HCT116 (cell line): ENCODE results near the gene SERINC1. TPM values are rescaled to one million over a fixed set of nuclear protein-coding genes. Genes with fewer than 3 reads are reported as not detected.

ENCODE experiments used
- ATAC-seq: fragments of 200-7000 bp; cut with Tn5 transposase; 2 replicates; pipeline ENCODE4 v1.9.1; 2020; ENCODE audit warnings: mild to moderate bottlenecking, moderate library complexity
- BruUV-seq: library from RNA; stranded (reverse); fragments of 400-500 nt; replicated peaks from 2 replicates; lab custom pipeline; 2021; lab: Mats Ljungman, UMichigan
- CTCF ChIA-PET: fragments of 300-600 bp; sonication (Branson Sonifier 250); formaldehyde crosslinking; loops from one replicate; lab custom pipeline; 2021; ENCODE audit warnings: antibody characterized with exemption; lab: Charles Lee
- POLR2A ChIA-PET: fragments of 300-600, 350-600 bp; sonication (Branson Sonifier 250); formaldehyde crosslinking; loops from one replicate; lab custom pipeline; 2021; ENCODE audit warnings: antibody characterized with exemption; lab: Charles Lee
- RAD21 ChIA-PET, 2 experiments: fragments of 300-600 bp; sonication (Branson Sonifier 250); formaldehyde crosslinking; loops; one replicate each; lab custom pipeline; 2023; ENCODE audit warnings: low total read pairs in 2 of 2; ENCODE audit not compliant: uncharacterized antibody in 2 of 2, unreplicated experiment in 2 of 2, low non-redundant PET in 1 of 2; lab: Charles Lee
- DNase-seq: peaks from one replicate; pipeline ENCODE4 v3.0.0-alpha.2; 2010; ENCODE audit warnings: low read depth, low spot score
- H2AFZ ChIP-seq: fragments of 200-600 bp; shearing (Covaris generic), sonication (generic); 2 replicates; pipeline ENCODE4 v1.6.1; 2017; ENCODE audit warnings: low read depth, mixed run types, mixed read lengths, antibody characterized with exemption, low read length; ENCODE audit not compliant: poor library complexity, severe bottlenecking
- H3K27ac ChIP-seq: 2 replicates; pipeline ENCODE4 v1.5.1; 2012; ENCODE audit warnings: low read depth, low read length
- H3K27me3 ChIP-seq: fragments of 200-600 bp; sonication (generic); 2 replicates; pipeline ENCODE4 v1.6.1; 2016; ENCODE audit warnings: mixed run types, low read length, mixed read lengths; ENCODE audit not compliant: insufficient read depth
- H3K36me3 ChIP-seq, 2 experiments: fragments of 200-500 bp in 1 of 2; fragments of 200-600 bp in 1 of 2; sonication (Bioruptor generic) in 1 of 2; sonication (generic) in 1 of 2; 2 replicates each; pipeline versions ENCODE4 v1.5.1 to v1.6.1; 2014 to 2016; ENCODE audit warnings: low read length in 2 of 2, inconsistent platforms in 1 of 2, mixed read lengths in 1 of 2, mixed run types in 1 of 2; ENCODE audit not compliant: insufficient read depth in 2 of 2, control insufficient read depth in 1 of 2
- H3K4me1 ChIP-seq, 2 experiments: fragments of 200-600 bp in 1 of 2; sonication (generic) in 1 of 2; 2 replicates each; pipeline versions ENCODE4 v1.5.1 to v1.6.1; 2012 to 2017; ENCODE audit warnings: low read length in 2 of 2, inconsistent platforms in 1 of 2, mild to moderate bottlenecking in 1 of 2, mixed read lengths in 1 of 2, mixed run types in 1 of 2, moderate library complexity in 1 of 2; ENCODE audit not compliant: insufficient read depth in 2 of 2, control insufficient read depth in 1 of 2
- H3K4me2 ChIP-seq: fragments of 200-600 bp; sonication (generic); 2 replicates; pipeline ENCODE4 v1.6.1; 2017; ENCODE audit warnings: mixed run types, low read length, mixed read lengths
- H3K4me3 ChIP-seq, 2 experiments: fragments of 200-600 bp in 1 of 2; sonication (generic) in 1 of 2; replicated peaks in 1 of 2; 2 replicates each; pipeline ENCODE4 v1.5.1; 2011 to 2016; ENCODE audit warnings: low read length in 2 of 2, control low read depth in 1 of 2, low read depth in 1 of 2, mild to moderate bottlenecking in 1 of 2, mixed read lengths in 1 of 2, mixed run types in 1 of 2
- H3K79me2 ChIP-seq: fragments of 200-600 bp; sonication (generic); 2 replicates; pipeline ENCODE4 v1.6.1; 2017; ENCODE audit warnings: mild to moderate bottlenecking, mixed run types, low read length, moderate library complexity, mixed read lengths; ENCODE audit not compliant: insufficient read depth
- H3K9ac ChIP-seq: fragments of 200-600 bp; sonication (generic); 2 replicates; pipeline ENCODE4 v1.6.1; 2016; ENCODE audit warnings: low read length, mixed read lengths
- H3K9me2 ChIP-seq: fragments of 200-600 bp; sonication (generic), shearing (Covaris generic); 2 replicates; pipeline ENCODE4 v1.6.1; 2017; ENCODE audit warnings: mixed run types, mild to moderate bottlenecking, moderate library complexity; ENCODE audit not compliant: insufficient read depth
- H3K9me3 ChIP-seq, 2 experiments: fragments of 200-500 bp in 1 of 2; fragments of 200-600 bp in 1 of 2; sonication (Bioruptor generic) in 1 of 2; sonication (generic) in 1 of 2; 2 replicates each; pipeline ENCODE4 v1.6.1; 2014 to 2017; ENCODE audit warnings: low read length in 2 of 2, mixed read lengths in 2 of 2, inconsistent platforms in 1 of 2, low read depth in 1 of 2, mild to moderate bottlenecking in 1 of 2, mixed run types in 1 of 2, moderate library complexity in 1 of 2; ENCODE audit not compliant: control insufficient read depth in 1 of 2, insufficient read depth in 1 of 2
- H4K20me1 ChIP-seq: fragments of 200-600 bp; sonication (generic), shearing (Covaris generic); 2 replicates; pipeline ENCODE4 v1.6.1; 2017; ENCODE audit warnings: mixed run types, mild to moderate bottlenecking, moderate library complexity; ENCODE audit not compliant: insufficient read depth
- CBX3 ChIP-seq: IDR thresholded peaks from 2 replicates; pipeline ENCODE4 v1.6.1; 2012; ENCODE audit warnings: low read depth
- CEBPB ChIP-seq: IDR thresholded peaks from 2 replicates; pipeline ENCODE4 v1.6.1; 2012; ENCODE audit warnings: low read depth
- CTCF ChIP-seq, 3 experiments: fragments of 200-600 bp in 1 of 3; sonication (generic) in 1 of 3; IDR thresholded peaks in 2 of 3; conservative IDR thresholded peaks in 1 of 3; 2 replicates each; pipeline ENCODE4 v1.5.1; 2012 to 2017; ENCODE audit warnings: low read depth in 2 of 3, low read length in 2 of 3, antibody characterized with exemption in 1 of 3, borderline replicate concordance in 1 of 3, control low read depth in 1 of 3, mild to moderate bottlenecking in 1 of 3, mixed read lengths in 1 of 3, mixed run types in 1 of 3, moderate library complexity in 1 of 3; ENCODE audit not compliant: insufficient read depth in 1 of 3
- EGR1 ChIP-seq: IDR thresholded peaks from 2 replicates; pipeline ENCODE4 v1.6.1; 2012; ENCODE audit warnings: low read depth
- ELF1 ChIP-seq: IDR thresholded peaks from 2 replicates; pipeline ENCODE4 v1.6.1; 2012; ENCODE audit warnings: low read depth, borderline replicate concordance
- EZH2 ChIP-seq: fragments of 200-600 bp; sonication (generic); IDR thresholded peaks from 2 replicates; pipeline ENCODE4 v1.6.1; 2017; ENCODE audit warnings: antibody characterized with exemption, mixed run types
- EZH2phosphoT487 ChIP-seq: fragments of 200-600 bp; IDR thresholded peaks from 2 replicates; pipeline ENCODE4 v1.6.1; 2018; ENCODE audit warnings: antibody characterized with exemption, borderline replicate concordance
- JUND ChIP-seq: IDR thresholded peaks from 2 replicates; pipeline ENCODE4 v1.6.1; 2012
- POLR2A ChIP-seq: IDR thresholded peaks from 2 replicates; pipeline ENCODE4 v1.7.0; 2011; ENCODE audit warnings: borderline replicate concordance; ENCODE audit not compliant: insufficient read depth, insufficient read length; ENCODE audit errors: extremely low read depth
- POLR2AphosphoS5 ChIP-seq: IDR thresholded peaks from 2 replicates; pipeline ENCODE4 v1.6.1; 2011; ENCODE audit warnings: mild to moderate bottlenecking, low read depth, low read length, moderate library complexity
- SRF ChIP-seq: IDR thresholded peaks from 2 replicates; pipeline ENCODE4 v1.6.1; 2012; ENCODE audit warnings: low read depth
- YY1 ChIP-seq: IDR thresholded peaks from 2 replicates; pipeline ENCODE4 v1.6.1; 2011; ENCODE audit warnings: low read length, low read depth, moderate library complexity, mild to moderate bottlenecking; ENCODE audit not compliant: insufficient replicate concordance; ENCODE audit errors: extremely low read depth
- ZFX ChIP-seq: fragments of 450-650 bp; IDR thresholded peaks from 2 replicates; pipeline ENCODE4 v1.6.1; 2017
- ZNF274 ChIP-seq: fragments of 200-500 bp; sonication (Bioruptor generic); IDR thresholded peaks from 2 replicates; pipeline ENCODE4 v1.6.1; 2014; ENCODE audit warnings: mild to moderate bottlenecking, low read depth, low read length, inconsistent platforms
- intact Hi-C: fragments of 100-400 bp; cut with micrococcal nuclease; formaldehyde crosslinking; loops from 2 replicates; pipeline ENCODE4 v1.10.0; 2022
- total RNA-seq: library from RNA; stranded (reverse); gene quantifications from one replicate; pipeline ENCODE4 v1.2.1, GENCODE V29; 2021; ENCODE audit not compliant: unreplicated experiment
- TF ChIP-seq, protein P1 (sequence below): IDR thresholded peaks from 2 replicates; pipeline ENCODE4 v1.6.1; 2012; ENCODE audit warnings: low read depth
- TF ChIP-seq, protein P2 (sequence below): IDR thresholded peaks from 2 replicates; pipeline ENCODE4 v1.6.1; 2012
- TF ChIP-seq, protein P3 (sequence below): IDR thresholded peaks from 2 replicates; pipeline ENCODE4 v1.6.1; 2011; ENCODE audit warnings: mild to moderate bottlenecking, low read length, moderate library complexity; ENCODE audit not compliant: insufficient replicate concordance; ENCODE audit errors: extremely low read depth

SERINC1 gene
- total RNA-seq, 1 experiment from 2014 or later: 45.2 TPM

GRCh38 chr6:122406187-122406586 lies 65.4 kb downstream of the SERINC1 start:
- DNase-seq (no peak), ATAC-seq (no peak)
- Histone ChIP-seq H3K4me3 (no peak overlapping the region), H2AFZ (no peak overlapping the region), H4K20me1 (peaks cover 8% of the 10 kb centered on the region; the same call in 1 of the 2 replicates), H3K79me2 (peaks cover 100% of the 10 kb centered on the region), H3K4me1 (peaks cover 0 to 2% of the 10 kb centered on the region in 2 experiments; a peak in 1 of 4 replicates), H3K9me2 (no peaks in the 10 kb centered on the region), H3K27me3 (no peaks in the 10 kb centered on the region), H3K4me2 (no peak overlapping the region), H3K27ac (no peak overlapping the region), H3K9me3 (no peaks in the 10 kb centered on the region), H3K36me3 (no peaks in the 10 kb centered on the region), H3K9ac (no peak overlapping the region)
- RAD21 ChIA-PET: no interaction called here
- no TSS peak for BruUV-seq
- TF ChIP-seq CTCF (IDR thresholded peaks at IDR 0.05 in 2 of 3, conservative IDR thresholded peaks at IDR 0.05 in 1 of 3; ENCODE audit: borderline replicate concordance in 1 of 3, insufficient read depth in 1 of 3, low read depth in 2 of 3, low read length in 2 of 3) (no peak), EZH2 (no peak), ZFX (no peak), ELF1 (no peak), CBX3 (no peak), EZH2phosphoT487 (no peak), POLR2A (no peak), YY1 (no peak), POLR2AphosphoS5 (no peak), ZNF274 (no peak), JUND (no peak), CEBPB (no peak), EGR1 (no peak), SRF (no peak)
- TF ChIP-seq, protein P1, sequence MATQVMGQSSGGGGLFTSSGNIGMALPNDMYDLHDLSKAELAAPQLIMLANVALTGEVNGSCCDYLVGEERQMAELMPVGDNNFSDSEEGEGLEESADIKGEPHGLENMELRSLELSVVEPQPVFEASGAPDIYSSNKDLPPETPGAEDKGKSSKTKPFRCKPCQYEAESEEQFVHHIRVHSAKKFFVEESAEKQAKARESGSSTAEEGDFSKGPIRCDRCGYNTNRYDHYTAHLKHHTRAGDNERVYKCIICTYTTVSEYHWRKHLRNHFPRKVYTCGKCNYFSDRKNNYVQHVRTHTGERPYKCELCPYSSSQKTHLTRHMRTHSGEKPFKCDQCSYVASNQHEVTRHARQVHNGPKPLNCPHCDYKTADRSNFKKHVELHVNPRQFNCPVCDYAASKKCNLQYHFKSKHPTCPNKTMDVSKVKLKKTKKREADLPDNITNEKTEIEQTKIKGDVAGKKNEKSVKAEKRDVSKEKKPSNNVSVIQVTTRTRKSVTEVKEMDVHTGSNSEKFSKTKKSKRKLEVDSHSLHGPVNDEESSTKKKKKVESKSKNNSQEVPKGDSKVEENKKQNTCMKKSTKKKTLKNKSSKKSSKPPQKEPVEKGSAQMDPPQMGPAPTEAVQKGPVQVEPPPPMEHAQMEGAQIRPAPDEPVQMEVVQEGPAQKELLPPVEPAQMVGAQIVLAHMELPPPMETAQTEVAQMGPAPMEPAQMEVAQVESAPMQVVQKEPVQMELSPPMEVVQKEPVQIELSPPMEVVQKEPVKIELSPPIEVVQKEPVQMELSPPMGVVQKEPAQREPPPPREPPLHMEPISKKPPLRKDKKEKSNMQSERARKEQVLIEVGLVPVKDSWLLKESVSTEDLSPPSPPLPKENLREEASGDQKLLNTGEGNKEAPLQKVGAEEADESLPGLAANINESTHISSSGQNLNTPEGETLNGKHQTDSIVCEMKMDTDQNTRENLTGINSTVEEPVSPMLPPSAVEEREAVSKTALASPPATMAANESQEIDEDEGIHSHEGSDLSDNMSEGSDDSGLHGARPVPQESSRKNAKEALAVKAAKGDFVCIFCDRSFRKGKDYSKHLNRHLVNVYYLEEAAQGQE: no peak
- TF ChIP-seq, protein P2, sequence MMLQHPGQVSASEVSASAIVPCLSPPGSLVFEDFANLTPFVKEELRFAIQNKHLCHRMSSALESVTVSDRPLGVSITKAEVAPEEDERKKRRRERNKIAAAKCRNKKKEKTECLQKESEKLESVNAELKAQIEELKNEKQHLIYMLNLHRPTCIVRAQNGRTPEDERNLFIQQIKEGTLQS: no peak
- TF ChIP-seq, protein P3, sequence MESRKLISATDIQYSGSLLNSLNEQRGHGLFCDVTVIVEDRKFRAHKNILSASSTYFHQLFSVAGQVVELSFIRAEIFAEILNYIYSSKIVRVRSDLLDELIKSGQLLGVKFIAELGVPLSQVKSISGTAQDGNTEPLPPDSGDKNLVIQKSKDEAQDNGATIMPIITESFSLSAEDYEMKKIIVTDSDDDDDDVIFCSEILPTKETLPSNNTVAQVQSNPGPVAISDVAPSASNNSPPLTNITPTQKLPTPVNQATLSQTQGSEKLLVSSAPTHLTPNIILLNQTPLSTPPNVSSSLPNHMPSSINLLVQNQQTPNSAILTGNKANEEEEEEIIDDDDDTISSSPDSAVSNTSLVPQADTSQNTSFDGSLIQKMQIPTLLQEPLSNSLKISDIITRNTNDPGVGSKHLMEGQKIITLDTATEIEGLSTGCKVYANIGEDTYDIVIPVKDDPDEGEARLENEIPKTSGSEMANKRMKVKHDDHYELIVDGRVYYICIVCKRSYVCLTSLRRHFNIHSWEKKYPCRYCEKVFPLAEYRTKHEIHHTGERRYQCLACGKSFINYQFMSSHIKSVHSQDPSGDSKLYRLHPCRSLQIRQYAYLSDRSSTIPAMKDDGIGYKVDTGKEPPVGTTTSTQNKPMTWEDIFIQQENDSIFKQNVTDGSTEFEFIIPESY: no peak
- CTCF ChIA-PET: no interaction called here
- intact Hi-C loops: no loop called here
- POLR2A ChIA-PET: no interaction called here
